SK-N-SH treated with all-trans-retinoic acid at 6 μM for 48 hours (cell line): Measurements from ENCODE around the gene ZNF221.

Source experiments
- PPARA ChIP-seq: fragments of 250-450 bp; sonication (Bioruptor Pico); IDR thresholded peaks from 2 replicates; pipeline ENCODE4 v1.5.0; 2020; ENCODE audit warnings: mild to moderate bottlenecking, borderline replicate concordance
- ZFP3 ChIP-seq: fragments of 250-450 bp; sonication (Bioruptor Pico); IDR thresholded peaks from 2 replicates; pipeline ENCODE4 v1.5.0; 2020; ENCODE audit warnings: mild to moderate bottlenecking, moderate library complexity
- ZFP30 ChIP-seq: fragments of 450-650 bp; formaldehyde crosslinking; IDR thresholded peaks from 2 replicates; pipeline ENCODE4 v1.5.0; 2022; ENCODE audit warnings: mild to moderate bottlenecking, moderate library complexity
- ZNF8 ChIP-seq: fragments of 450-650 bp; formaldehyde crosslinking; IDR thresholded peaks from 2 replicates; pipeline ENCODE4 v1.5.0; 2020; ENCODE audit warnings: mild to moderate bottlenecking, moderate library complexity

DNA sequence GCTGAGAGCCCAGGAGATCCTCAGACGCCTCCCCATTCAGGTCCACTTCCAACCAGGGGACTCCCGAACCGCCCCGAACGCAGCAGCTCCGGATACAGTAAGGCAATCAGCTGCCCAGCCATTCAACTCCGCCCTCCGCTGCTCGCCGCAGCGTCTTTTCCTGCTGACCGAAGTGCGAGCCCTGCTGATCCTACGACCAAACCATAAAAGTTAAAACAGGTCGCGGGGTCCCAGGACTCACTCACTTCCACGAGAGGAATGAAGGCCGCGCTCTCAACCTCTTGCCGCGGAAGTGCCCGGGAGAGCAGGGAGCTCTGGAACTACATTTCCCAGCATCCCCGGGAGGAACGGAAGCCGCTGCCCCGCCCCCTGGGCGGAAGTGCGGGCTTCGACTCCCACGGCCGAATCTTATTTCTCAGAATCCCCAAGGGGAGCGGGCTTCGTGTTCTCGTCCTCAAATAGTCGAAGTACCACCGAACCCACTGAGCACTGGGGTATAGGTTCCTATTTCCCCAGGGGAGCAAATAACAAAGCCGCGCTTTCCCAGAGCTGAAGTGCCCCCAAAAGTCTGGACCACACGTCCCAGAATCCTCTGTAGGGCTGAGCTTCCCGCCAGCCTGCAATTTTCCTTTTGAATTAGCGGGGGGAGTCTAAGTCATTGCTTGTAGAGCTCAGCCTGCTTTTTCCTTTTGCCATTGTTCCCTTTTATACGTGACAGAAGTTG is 15.9 kb upstream of the ZNF221 start, which contains the start of gene ZNF45:
- TF ChIP-seq ZFP30 (CRISPR knock-in tag) (no peak), ZFP3 (CRISPR knock-in tag) (0 out of 2 replicates have a peak, but pooled peaks have one; percentile 24), ZNF8 (no peak), PPARA (CRISPR knock-in tag) (no peak)
